ENCODE measurements around the gene POU6F2.

Gene POU6F2

DNA sequence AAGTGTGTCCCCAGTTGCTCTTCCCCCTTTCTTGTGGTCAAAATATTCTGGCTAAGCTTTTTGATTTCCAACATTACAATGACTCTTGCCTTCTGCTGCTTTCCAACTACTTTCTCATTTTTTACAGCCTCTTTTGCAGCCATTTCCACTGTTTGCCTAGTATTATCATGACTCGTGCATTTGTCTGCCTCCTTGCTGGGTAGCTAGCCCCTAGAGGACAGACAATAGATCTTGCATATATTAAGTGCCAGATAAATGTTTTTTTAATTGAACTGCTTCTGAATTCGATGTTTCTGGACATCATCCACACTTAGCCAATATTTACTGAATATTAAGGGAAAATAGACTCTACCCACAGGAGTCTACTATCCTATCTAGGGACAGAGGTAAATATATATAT, 124.5 kb downstream of the POU6F2 start:
- Histone ChIP-seq H3K9me2 (replicated peaks; ENCODE audit: control insufficient read depth, low read length) (no peaks in the 10 kb centered on the region), H3K36me3 (ENCODE audit: control insufficient read depth, low read length) (no peaks in the 10 kb centered on the region), H3K9me3 (ENCODE audit: control insufficient read depth, insufficient read depth, low read length) (no peaks in the 10 kb centered on the region), H3K27me3 (ENCODE audit: control insufficient read depth, low read length) (no peaks in the 10 kb centered on the region), H3F3A (ENCODE audit: control insufficient read depth, insufficient read depth) (no peaks in the 10 kb centered on the region), H4K20me1 (ENCODE audit: control insufficient read depth, insufficient read depth, low read depth, low read length) (no peaks in the 10 kb centered on the region), H3K79me2 (ENCODE audit: control insufficient read depth, low read length) (no peaks in the 10 kb centered on the region), H3K27ac (ENCODE audit: low read depth, low read length) (no peak overlapping the region), H3K4me3 (ENCODE audit: low read length) (no peak overlapping the region), H3K4me2 (ENCODE audit: low read length) (no peak overlapping the region), H3K4me1 (ENCODE audit: control insufficient read depth, low read length) (no peaks in the 10 kb centered on the region)
- TF ChIP-seq EZH2phosphoT487 (IDR thresholded peaks at IDR 0.05; ENCODE audit: borderline replicate concordance, low read length): no peak
- TF ChIP-seq, protein P1, sequence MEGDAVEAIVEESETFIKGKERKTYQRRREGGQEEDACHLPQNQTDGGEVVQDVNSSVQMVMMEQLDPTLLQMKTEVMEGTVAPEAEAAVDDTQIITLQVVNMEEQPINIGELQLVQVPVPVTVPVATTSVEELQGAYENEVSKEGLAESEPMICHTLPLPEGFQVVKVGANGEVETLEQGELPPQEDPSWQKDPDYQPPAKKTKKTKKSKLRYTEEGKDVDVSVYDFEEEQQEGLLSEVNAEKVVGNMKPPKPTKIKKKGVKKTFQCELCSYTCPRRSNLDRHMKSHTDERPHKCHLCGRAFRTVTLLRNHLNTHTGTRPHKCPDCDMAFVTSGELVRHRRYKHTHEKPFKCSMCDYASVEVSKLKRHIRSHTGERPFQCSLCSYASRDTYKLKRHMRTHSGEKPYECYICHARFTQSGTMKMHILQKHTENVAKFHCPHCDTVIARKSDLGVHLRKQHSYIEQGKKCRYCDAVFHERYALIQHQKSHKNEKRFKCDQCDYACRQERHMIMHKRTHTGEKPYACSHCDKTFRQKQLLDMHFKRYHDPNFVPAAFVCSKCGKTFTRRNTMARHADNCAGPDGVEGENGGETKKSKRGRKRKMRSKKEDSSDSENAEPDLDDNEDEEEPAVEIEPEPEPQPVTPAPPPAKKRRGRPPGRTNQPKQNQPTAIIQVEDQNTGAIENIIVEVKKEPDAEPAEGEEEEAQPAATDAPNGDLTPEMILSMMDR (IDR thresholded peaks at IDR 0.05; ENCODE audit: low read depth, low read length, poor library complexity, severe bottlenecking): no peak

DNA sequence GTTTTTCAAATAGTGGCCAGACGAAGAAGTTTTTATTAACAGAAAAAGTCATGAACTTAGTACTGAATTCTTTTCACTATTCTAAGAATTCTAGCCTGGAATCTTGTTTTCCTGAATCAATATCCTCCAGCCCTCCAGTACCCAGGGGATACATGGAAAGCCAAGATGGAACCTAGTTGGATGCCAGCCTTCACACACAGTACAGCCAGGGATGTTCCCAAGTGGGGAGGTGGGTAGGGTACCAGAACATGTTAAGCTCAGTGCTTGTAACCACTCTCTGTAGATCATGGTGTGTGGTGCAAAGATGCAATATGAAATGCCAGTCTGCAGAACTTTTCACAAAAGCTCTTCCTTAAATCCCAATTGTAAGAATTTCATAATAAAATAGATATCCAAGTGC, 128.0 kb downstream of the POU6F2 start:
- Histone ChIP-seq H3F3A (ENCODE audit: control insufficient read depth, insufficient read depth) (no peaks in the 10 kb centered on the region), H4K20me1 (ENCODE audit: control insufficient read depth, insufficient read depth, low read depth, low read length) (no peaks in the 10 kb centered on the region), H3K9me2 (replicated peaks; ENCODE audit: control insufficient read depth, low read length) (no peaks in the 10 kb centered on the region), H3K27me3 (ENCODE audit: control insufficient read depth, low read length) (no peaks in the 10 kb centered on the region), H3K9me3 (ENCODE audit: control insufficient read depth, insufficient read depth, low read length) (no peaks in the 10 kb centered on the region), H3K79me2 (ENCODE audit: control insufficient read depth, low read length) (no peaks in the 10 kb centered on the region), H3K4me1 (ENCODE audit: control insufficient read depth, low read length) (no peaks in the 10 kb centered on the region), H3K27ac (ENCODE audit: low read depth, low read length) (no peak overlapping the region), H3K36me3 (ENCODE audit: control insufficient read depth, low read length) (no peaks in the 10 kb centered on the region), H3K4me2 (ENCODE audit: low read length) (no peak overlapping the region), H3K4me3 (ENCODE audit: low read length) (no peak overlapping the region)
- no peak for TF ChIP-seq EZH2phosphoT487 (IDR thresholded peaks at IDR 0.05; ENCODE audit: borderline replicate concordance, low read length)
- TF ChIP-seq, protein P1 (IDR thresholded peaks at IDR 0.05; ENCODE audit: low read depth, low read length, poor library complexity, severe bottlenecking): no peak

DNA sequence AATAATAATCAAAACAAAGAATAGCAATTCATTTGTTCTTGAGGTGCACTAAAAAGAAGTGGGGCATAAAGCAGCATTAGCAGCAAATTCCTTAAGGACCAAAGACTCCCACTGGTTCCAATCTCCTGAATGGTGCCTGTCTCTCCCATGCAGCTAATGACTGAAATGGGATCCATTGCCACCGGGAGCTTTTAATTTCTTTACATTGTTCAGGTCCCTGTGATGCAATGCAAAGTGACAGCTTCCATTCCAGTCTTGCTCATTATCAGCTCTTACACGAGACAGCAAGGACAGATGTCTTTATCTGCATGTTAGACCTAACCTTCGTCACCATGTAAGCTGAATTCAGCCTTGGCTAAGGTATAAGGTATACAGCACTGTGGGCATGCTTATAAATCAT, 148.1 kb downstream of the POU6F2 start:
- Histone ChIP-seq H3K27me3 (ENCODE audit: control insufficient read depth, low read length) (no peaks in the 10 kb centered on the region), H3K36me3 (ENCODE audit: control insufficient read depth, low read length) (no peaks in the 10 kb centered on the region), H3K27ac (ENCODE audit: low read depth, low read length) (no peak overlapping the region), H3K79me2 (ENCODE audit: control insufficient read depth, low read length) (no peaks in the 10 kb centered on the region), H3K4me3 (ENCODE audit: low read length) (no peak overlapping the region), H3K4me2 (ENCODE audit: low read length) (no peak overlapping the region), H3K4me1 (ENCODE audit: control insufficient read depth, low read length) (no peaks in the 10 kb centered on the region), H3K9me3 (ENCODE audit: control insufficient read depth, insufficient read depth, low read length) (no peaks in the 10 kb centered on the region), H3K9me2 (replicated peaks; ENCODE audit: control insufficient read depth, low read length) (no peaks in the 10 kb centered on the region), H3F3A (ENCODE audit: control insufficient read depth, insufficient read depth) (no peaks in the 10 kb centered on the region), H4K20me1 (ENCODE audit: control insufficient read depth, insufficient read depth, low read depth, low read length) (no peaks in the 10 kb centered on the region)
- TF ChIP-seq, protein P1 (IDR thresholded peaks at IDR 0.05; ENCODE audit: low read depth, low read length, poor library complexity, severe bottlenecking): no peak
- no peak for TF ChIP-seq EZH2phosphoT487 (IDR thresholded peaks at IDR 0.05; ENCODE audit: borderline replicate concordance, low read length)

DNA sequence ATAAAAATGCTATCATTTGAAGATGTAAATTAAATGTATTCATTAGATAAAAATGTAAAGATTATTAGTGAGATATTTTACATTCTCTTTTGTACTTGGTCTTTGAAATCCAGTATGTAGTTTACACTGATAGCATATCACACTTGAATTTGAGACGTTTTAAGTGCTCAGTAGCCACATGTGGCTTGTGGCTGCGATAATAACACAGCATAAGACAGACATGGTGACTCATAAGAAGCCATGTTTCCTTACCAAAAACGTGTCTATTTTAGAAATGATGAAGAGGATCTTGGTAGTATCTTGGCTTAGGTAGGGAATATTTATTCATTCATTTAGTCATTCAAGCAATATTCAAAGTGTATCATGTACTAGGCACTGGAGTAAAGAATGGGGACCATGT, 149.3 kb downstream of the POU6F2 start:
- Histone ChIP-seq H3F3A (ENCODE audit: control insufficient read depth, insufficient read depth) (no peaks in the 10 kb centered on the region), H3K36me3 (ENCODE audit: control insufficient read depth, low read length) (no peaks in the 10 kb centered on the region), H3K27me3 (ENCODE audit: control insufficient read depth, low read length) (no peaks in the 10 kb centered on the region), H3K4me2 (ENCODE audit: low read length) (no peak overlapping the region), H3K4me1 (ENCODE audit: control insufficient read depth, low read length) (no peaks in the 10 kb centered on the region), H4K20me1 (ENCODE audit: control insufficient read depth, insufficient read depth, low read depth, low read length) (no peaks in the 10 kb centered on the region), H3K9me2 (replicated peaks; ENCODE audit: control insufficient read depth, low read length) (no peaks in the 10 kb centered on the region), H3K9me3 (ENCODE audit: control insufficient read depth, insufficient read depth, low read length) (no peaks in the 10 kb centered on the region), H3K79me2 (ENCODE audit: control insufficient read depth, low read length) (no peaks in the 10 kb centered on the region), H3K27ac (ENCODE audit: low read depth, low read length) (no peak overlapping the region), H3K4me3 (ENCODE audit: low read length) (no peak overlapping the region)
- TF ChIP-seq, protein P1 (IDR thresholded peaks at IDR 0.05; ENCODE audit: low read depth, low read length, poor library complexity, severe bottlenecking): no peak
- TF ChIP-seq EZH2phosphoT487 (IDR thresholded peaks at IDR 0.05; ENCODE audit: borderline replicate concordance, low read length): no peak

Measured in DOHH2 (cell line).